HG02678 (cell line): ENCODE data around the gene DCP2.

ENCODE experiments used
- ATAC-seq: cut with Tn5 transposase; IDR thresholded peaks from one replicate; pipeline ENCODE4 v1.9.1; 2021; ENCODE audit warnings: mild to moderate bottlenecking, moderate library complexity; ENCODE audit not compliant: unreplicated experiment

Gene DCP2

GRCh38 chr5:112965733-112966306, 10.8 kb upstream of the DCP2 start:
- ATAC-seq = no peak

GRCh38 chr5:112967520-112968083, 9.0 kb upstream of the DCP2 start:
- no peak for ATAC-seq

- ATAC-seq = no peak
These were observed 8.0 kb upstream of the DCP2 start for GRCh38 chr5:112968411-112969106.

GRCh38 chr5:112971276-112971675, 5.3 kb upstream of the DCP2 start:
- ATAC-seq = no peak

- ATAC-seq = no peak
These were observed 3.6 kb upstream of the DCP2 start for GRCh38 chr5:112973036-112973435.

GRCh38 chr5:112973904-112974303, 2.7 kb upstream of the DCP2 start:
- ATAC-seq = no peak

- ATAC-seq = no peak
These were observed 1.7 kb upstream of the DCP2 start for GRCh38 chr5:112974901-112975300.

- peak; percentile 12 for ATAC-seq
These were observed 722 bp upstream of the DCP2 start for GRCh38 chr5:112975721-112976431.

GRCh38 chr5:112977440-112977861, 853 bp downstream of the DCP2 start:
- ATAC-seq = no peak

GRCh38 chr5:112978836-112979235, 2.2 kb downstream of the DCP2 start:
- no peak for ATAC-seq

- no peak for ATAC-seq
These were observed 3.1 kb downstream of the DCP2 start for GRCh38 chr5:112979723-112980122.

GRCh38 chr5:112983363-112983762, 6.8 kb downstream of the DCP2 start:
- no peak for ATAC-seq

- no peak for ATAC-seq
These were observed 9.6 kb downstream of the DCP2 start for GRCh38 chr5:112986224-112986623.

- peak; percentile 76 for ATAC-seq
These were observed 19.4 kb downstream of the DCP2 start for GRCh38 chr5:112995764-112996618.

GRCh38 chr5:112996830-112997374, 20.3 kb downstream of the DCP2 start:
- no peak for ATAC-seq

GRCh38 chr5:112998296-112998695, 21.7 kb downstream of the DCP2 start:
- no peak for ATAC-seq

- no peak for ATAC-seq
These were observed 23.9 kb downstream of the DCP2 start for GRCh38 chr5:113000466-113000865.

- ATAC-seq = no peak
These were observed 25.8 kb downstream of the DCP2 start for GRCh38 chr5:113002423-113002822.

GRCh38 chr5:113003763-113004162, 27.2 kb downstream of the DCP2 start:
- ATAC-seq = no peak

- no peak for ATAC-seq
These were observed 28.9 kb downstream of the DCP2 start for GRCh38 chr5:113005454-113005853.
